ENCODE data around the gene OR1F1.
"Not testable (repeated sequence)": the region's sequence is repeated elsewhere in the genome, so short reads cannot be mapped to it uniquely, and the experiment has no call there.

OR1F1 gene

DNA sequence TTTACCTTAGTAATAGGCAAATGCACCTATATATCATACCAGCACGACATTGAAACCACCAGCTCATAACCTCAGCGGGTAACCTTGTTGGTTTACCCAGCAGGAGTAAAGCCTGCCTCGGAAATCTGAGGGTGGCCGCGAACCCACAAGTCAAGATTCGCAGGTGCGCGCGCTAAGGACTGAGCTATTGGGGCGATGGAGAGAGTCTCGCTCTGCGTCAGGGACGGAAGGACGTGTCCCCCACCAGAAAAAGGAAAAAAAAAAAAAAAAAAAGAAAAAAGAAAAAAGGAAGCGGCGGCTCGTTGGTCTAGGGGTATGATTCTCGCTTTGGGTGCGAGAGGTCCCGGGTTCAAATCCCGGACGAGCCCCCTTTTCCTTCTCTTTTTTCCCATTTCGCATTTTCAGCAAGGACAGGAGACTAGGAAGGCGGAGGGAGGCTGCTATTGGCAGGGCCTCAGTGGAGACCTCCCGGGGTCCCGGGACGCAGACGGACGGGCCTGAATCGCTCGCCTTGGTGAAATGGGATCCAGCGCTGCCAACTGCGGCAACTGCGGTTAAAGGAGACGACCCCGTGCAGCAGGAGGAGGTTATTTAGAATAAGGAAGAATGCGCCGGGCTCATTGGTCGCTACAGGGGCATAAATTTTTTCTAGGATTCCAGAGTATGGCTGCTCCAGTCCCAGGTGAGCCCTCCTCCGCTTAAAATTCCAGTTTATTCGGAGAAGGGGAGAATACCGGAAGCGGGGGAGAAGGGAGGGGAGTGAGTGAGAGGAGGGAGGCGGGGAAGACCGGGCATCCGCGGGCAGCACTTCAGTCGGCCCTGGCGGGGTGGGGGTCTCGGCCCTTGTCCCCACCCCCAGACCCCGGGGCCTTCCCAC lies at the start of gene OR1F1:
TSS of gene OR1F1 (plus strand) at position 407 of the 877 bp plus-strand sequence.
- DNase-seq (ENCODE audit: low spot score), result peak; percentile 79

GRCh38 chr16:3138342-3138741 lies 49.7 kb upstream of the OR1F1 start:
- no peak for DNase-seq (ENCODE audit: low spot score)

- DNase-seq (ENCODE audit: low spot score), result no peak
These were observed 49.1 kb upstream of the OR1F1 start for GRCh38 chr16:3138823-3139426.

GRCh38 chr16:3139561-3139960 lies 48.4 kb upstream of the OR1F1 start:
- not testable (repeated sequence) for DNase-seq (ENCODE audit: low spot score)

DNA sequence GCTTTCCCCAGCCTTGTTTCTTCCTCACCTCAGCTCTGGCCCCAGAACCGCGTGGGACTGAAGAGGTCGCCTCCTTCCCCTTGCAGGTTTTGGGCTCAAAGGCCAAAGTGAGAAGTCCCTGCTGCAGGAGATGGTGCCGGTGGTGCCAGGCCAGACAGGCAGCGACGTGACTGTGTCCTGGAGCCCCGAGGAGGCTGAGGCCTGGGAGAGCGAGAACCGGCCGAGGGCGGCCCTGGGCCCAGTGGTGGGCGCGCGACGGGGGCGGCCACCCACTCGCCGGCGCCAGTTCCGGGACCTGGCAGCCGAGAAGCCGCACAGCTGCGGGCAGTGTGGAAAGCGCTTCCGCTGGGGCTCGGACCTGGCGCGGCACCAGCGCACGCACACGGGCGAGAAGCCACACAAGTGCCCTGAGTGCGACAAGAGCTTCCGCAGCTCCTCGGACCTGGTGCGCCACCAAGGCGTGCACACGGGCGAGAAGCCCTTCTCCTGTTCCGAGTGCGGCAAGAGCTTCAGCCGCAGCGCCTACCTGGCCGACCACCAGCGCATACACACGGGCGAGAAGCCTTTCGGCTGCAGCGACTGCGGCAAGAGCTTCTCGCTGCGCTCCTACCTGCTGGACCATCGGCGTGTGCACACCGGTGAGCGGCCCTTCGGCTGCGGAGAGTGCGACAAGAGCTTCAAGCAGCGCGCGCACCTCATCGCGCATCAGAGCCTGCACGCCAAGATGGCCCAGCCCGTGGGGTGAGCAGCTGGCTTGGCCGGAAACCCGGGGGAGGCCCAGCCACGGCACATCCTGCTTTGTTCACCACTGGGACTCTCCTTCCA lies 47.2 kb upstream of the OR1F1 start:
- no peak for DNase-seq (ENCODE audit: low spot score)

GRCh38 chr16:3141781-3142311 lies 46.2 kb upstream of the OR1F1 start:
- DNase-seq (ENCODE audit: low spot score), result no peak

DNA sequence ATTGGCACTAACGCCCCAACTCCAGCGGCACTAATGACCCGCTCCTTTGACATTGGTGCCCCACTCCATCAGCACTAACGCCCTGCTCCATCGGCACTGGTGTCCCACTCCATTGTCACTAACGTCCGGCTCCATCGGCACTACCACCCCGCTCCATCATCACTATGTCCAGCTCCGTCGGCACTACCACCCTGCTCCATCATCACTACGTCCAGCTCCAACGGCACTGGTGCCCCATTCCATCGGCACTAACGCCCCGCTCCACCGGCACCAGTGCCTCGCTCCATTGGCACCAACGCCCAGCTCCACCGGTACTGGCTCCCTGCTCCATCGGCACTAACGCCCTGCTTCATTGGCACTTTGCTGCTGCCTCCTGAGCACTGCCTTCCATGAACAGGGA lies 45.7 kb upstream of the OR1F1 start:
- no peak for DNase-seq (ENCODE audit: low spot score)

DNA sequence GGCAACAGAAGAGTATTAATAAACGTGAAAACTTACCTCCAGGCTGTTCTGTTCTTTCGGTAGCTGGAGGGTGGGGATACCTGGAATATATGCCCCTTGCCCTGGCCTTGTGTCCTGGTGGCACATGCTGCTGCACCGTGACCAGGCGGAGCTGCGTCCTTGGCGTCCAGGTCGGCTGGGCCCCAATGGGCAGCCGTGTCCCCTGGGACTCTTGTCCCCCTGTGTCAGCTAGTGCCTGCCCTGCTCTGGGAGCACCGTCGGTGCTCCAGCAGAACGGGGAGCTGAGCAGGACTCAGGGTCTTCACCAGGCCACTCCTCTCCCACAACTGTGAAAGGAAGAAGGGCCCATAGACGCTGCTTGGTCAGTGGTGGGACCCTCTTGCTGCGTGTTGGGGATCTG lies 45.2 kb upstream of the OR1F1 start:
- no peak for DNase-seq (ENCODE audit: low spot score)

DNA sequence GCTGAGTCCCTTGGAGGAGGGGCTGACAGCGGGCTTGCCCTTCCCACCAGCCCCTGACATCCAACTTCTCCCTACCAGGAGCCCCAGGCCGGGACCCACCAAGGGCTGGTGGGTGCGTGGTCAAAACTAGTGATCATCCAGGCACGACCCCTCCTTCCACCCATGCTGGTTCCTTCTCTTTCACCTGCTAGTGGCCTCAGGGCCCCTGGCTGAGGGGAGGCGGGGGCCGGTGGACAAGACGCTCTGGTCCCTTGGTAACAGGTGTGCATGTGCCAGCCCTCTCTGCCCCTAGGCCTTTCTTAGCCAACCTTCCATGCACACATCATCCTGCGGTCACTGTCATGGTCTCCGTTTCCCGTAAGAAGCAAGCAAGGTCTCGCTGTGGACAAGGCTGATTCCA lies 44.8 kb upstream of the OR1F1 start:
- DNase-seq (ENCODE audit: low spot score), result no peak

GRCh38 chr16:3143598-3144320 lies 44.2 kb upstream of the OR1F1 start:
- DNase-seq (ENCODE audit: low spot score), result peak; percentile 97

DNA sequence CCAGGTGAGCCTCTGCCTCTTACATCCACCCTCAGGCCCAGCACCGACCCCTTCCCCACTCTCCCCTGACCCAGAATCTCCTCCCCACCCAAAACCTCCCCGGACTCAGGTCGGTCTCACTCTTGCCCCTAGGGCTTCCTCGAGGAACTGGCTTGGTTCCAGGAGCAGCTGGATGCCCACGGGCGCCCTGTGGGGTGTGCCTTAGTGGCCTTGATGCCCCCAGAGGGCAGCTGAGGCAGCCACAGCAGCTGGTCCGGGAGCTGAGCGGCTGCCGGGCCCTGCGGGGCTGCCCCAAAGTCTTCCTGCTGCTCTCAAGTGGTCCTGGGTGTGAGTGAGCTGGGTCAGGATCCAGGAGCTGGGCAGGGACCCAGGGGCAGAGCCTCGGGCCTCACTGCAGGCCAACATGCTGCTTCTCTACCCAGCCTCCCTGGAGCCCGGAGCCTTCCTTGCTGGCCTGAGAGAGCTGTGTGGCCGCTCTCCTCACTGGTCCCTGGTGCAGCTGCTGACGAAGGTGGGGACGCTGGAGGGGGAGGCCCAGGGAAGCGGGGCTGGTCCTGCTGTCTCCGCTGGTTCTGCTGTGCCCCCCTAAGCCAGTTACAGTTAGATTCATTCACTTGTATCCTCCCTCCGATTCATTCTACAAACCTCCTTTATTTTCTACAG lies 43.6 kb upstream of the OR1F1 start:
- DNase-seq (ENCODE audit: low spot score), result no peak

- no peak for DNase-seq (ENCODE audit: low spot score)
These were observed 42.9 kb upstream of the OR1F1 start for GRCh38 chr16:3145151-3145550.

DNA sequence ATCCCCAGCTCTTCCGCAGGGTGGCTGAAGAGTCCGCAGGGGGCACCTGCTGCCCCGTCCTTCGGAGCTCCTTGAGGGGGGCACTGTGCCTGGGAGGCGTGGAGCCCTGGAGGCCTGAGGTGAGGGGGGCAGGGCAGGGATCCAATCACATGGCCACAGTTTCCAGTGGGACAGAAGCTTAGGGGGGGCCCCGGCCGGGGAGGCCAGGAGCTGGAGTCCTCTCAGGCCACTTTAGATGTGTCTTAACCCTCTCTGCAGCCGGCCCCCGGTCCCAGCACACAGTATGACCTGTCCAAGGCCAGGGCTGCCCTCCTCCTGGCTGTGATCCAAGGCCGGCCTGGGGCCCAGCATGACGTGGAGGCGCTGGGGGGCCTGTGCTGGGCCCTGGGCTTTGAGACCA lies 42.3 kb upstream of the OR1F1 start:
- DNase-seq (ENCODE audit: low spot score), result no peak

GRCh38 chr16:3147046-3147756 lies 40.8 kb upstream of the OR1F1 start:
- no peak for DNase-seq (ENCODE audit: low spot score)

GRCh38 chr16:3147757-3148104 lies 40.3 kb upstream of the OR1F1 start:
- DNase-seq (ENCODE audit: low spot score), result no peak

DNA sequence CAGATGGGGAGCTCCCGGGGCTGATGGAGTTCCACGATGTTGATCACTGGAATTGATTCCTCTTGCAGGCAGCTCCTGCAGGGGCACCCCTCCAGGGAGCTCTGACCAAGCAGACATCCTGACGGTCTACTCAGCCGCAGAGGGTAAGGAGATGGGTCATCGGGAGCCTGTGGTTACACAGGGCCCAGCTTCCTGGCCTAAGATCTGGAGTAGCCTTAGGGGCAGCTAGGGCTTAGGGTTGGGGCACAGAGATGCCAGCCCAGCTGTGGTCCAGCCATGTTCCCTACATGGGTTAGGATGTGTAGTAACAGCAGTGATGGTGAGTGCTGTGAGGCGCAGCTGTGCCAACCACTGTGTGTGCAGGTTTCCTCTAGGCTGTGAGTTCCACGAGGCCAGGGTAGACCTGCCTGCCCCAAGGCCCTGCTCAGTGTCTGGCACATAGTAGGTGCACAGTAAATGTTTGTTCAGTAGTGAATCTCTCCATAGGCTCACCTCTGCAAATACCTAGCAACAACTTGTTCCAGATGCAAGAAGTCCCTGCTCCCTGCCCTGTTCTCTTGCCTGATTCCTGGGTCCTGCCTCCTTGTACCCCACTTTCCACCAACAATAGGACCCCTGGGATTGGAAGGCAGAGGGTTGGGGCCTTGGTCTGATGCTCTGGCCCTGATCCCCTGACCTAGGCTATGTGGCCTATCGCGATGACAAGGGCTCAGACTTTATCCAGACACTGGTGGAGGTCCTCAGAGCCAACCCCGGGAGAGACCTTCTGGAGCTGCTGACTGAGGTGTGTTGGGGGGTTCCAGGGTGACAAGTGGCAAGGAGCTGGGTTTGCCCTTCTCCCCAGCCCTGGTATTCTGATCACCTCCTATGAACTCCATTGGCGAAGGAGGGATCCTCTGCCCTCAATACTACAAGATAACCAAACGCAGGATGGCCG lies 39.5 kb upstream of the OR1F1 start:
- DNase-seq (ENCODE audit: low spot score), result no peak

DNA sequence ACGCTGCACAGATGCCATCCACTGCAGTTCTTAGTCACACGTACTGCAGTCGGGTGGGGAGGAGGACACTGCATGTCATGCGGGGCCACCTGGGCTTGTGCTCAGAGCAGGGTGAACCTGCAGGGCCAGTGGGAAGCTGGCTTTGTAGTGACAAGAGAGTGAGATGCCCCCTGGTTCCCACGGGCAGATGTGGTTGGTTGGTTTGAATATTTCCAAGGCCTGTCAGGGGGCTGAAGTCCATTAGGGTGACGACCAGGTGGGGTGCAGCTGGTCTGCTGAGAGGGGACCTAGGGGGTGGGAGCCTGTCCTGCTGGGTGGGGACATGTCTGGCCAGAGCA lies 38.8 kb upstream of the OR1F1 start:
- DNase-seq (ENCODE audit: low spot score), result no peak

GRCh38 chr16:3149630-3150345 lies 38.2 kb upstream of the OR1F1 start:
- peak; percentile 65 for DNase-seq (ENCODE audit: low spot score)

Data from cerebellar cortex (tissue), 1 donor.